HG03460 (cell line): ENCODE data around the gene SLC2A13.
"Not testable (repeated sequence)": the region's sequence is repeated elsewhere in the genome, so short reads cannot be mapped to it uniquely, and the experiment has no call there.

Source experiments
- ATAC-seq: cut with Tn5 transposase; IDR thresholded peaks from one replicate; pipeline ENCODE4 v1.9.1; 2021; ENCODE audit not compliant: unreplicated experiment

The SLC2A13 gene

GRCh38 chr12:40106202-40106533, 287 bp upstream of the SLC2A13 start:
- peak; percentile 1 for ATAC-seq

GRCh38 chr12:40105265-40105514, 691 bp downstream of the SLC2A13 start:
- no peak for ATAC-seq

- no peak for ATAC-seq
These were observed 1.2 kb downstream of the SLC2A13 start for GRCh38 chr12:40104461-40105264.

- ATAC-seq: no peak
These were observed 2.8 kb downstream of the SLC2A13 start for GRCh38 chr12:40103043-40103442.

DNA sequence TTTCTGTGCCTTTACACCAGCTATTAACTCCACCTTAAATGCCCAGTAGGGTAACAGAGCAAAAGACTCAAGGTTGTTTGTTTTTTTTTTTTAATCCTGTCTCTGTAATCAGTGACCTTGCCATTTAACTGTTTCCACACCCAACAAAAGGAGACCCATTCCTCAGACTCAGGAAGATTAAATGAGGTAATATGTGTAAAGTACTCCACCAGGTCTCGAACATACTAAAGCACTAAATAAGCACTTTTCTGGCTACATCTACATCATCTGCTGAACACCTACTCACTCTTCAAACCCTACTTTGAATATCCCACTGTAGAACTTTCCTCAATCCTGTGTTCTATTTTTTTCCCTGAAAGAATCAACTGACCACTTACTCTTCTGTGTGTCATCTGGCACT, 4.1 kb downstream of the SLC2A13 start:
- no peak for ATAC-seq

DNA sequence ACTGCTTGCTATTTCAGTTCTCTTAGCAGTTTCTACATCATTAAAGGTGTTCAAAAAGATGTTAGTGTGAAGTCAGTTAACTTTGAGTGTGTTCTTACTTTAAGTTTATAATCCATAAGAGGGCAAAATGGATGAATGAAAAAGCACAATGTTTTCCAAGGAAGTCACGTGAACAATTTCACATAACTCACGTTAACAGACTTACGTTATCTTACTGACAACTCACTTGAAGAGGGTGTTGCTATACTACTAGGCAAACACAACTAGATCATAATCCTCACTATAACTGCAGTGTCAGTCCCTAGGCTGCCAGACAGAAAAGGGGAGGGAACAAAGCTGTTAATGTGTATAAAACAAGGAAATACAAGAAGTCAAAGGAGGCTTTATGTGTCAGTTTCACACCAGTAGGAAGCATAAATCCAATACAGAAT, 6.4 kb downstream of the SLC2A13 start:
- no peak for ATAC-seq

- ATAC-seq: no peak
These were observed 7.3 kb downstream of the SLC2A13 start for GRCh38 chr12:40098406-40099145.

DNA sequence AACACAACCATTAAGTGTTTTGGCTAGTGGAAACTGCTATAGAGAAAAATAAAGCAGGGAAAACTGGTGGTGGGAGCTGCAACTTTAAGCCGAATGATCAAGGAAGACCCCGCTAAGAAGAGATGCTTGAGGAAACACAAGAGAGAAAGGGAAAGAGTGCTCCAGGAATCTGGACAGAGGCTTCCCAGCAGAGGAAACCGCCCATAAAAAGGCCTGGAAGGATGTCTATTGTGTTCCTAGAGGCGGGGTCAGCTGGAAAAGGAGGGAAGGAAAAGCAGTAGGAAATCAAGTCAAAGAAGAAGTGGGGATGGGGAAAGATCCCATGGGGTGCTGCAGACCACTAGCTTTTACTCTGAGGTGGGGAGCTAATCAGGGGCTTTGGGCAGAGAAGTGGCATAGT, 12.4 kb downstream of the SLC2A13 start:
- ATAC-seq: no peak

DNA sequence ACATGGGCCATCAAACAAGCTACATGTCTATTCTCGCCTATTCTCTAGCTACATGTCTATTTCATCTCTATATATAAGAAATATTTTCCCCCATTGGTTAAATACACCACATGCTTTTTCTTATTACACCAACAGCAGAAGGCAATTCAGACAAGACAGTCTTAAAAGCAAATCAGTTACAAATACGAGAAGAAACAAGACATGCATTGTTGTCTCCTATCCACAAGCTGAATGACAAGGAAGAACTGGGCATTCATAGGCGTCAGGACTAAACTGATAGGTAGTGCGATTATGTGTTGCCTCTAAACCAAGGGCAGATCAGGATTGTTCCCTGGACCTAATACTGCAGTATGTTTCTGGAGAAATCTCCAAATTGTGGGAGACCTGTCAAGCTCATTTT, 19.4 kb downstream of the SLC2A13 start:
- no peak for ATAC-seq

GRCh38 chr12:40078266-40078665, 27.6 kb downstream of the SLC2A13 start:
- ATAC-seq: no peak

DNA sequence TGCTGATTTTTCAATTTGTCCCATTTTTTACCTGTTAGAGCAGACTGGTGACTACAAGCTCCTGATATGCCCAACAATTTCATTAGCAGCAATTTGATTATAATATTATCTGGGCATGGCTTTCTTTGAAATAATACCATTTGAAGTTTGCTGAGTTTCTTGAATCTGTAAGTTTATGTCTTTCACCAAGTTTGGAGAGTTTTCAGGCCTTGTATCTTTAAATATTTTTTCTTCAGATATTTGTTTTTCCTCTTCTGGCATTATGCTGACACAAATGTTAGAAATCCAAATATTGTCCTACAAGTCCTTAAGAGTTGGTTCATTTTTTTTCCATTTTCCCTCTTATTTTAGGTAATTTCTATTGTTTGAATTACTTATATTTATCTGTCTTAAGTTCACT, 30.4 kb downstream of the SLC2A13 start:
- no peak for ATAC-seq

DNA sequence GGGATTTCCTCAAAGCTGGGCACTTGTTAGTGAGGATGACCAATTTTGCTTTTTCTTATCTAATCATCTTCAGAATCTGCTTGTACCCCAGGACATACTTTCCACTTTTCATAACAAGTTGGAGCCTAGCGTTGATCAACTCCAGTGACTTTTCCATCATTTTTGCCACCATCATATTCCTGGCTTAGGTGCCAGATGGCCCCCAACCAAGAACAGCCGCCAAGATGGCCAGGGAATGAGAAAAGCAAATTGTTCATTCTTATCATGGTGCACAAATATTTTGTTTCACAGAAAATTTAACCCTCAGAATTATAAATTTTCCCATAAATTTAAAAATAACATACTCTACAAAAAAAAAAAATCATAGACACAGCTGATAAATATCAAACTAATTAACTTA, 37.5 kb downstream of the SLC2A13 start:
- ATAC-seq: no peak

DNA sequence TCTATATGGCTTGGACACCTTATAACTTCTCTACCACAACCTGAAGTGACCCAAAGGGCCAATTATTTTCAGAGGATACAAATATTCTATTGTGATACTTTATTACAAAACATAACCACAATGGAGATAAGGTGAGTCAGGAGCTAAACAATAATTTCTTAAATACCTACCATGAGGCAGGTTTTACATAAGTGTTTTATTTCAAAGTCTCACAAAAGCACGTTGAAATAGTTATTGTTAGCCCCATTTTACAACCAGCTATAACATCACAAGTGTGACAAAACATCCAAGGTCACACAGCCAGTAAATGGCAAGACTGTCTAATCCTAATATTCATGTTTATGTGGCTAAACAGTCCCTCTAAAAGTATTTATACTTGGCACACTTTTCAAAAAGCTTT, 40.2 kb downstream of the SLC2A13 start:
- no peak for ATAC-seq

GRCh38 chr12:40063414-40063813, 42.5 kb downstream of the SLC2A13 start:
- ATAC-seq: no peak

DNA sequence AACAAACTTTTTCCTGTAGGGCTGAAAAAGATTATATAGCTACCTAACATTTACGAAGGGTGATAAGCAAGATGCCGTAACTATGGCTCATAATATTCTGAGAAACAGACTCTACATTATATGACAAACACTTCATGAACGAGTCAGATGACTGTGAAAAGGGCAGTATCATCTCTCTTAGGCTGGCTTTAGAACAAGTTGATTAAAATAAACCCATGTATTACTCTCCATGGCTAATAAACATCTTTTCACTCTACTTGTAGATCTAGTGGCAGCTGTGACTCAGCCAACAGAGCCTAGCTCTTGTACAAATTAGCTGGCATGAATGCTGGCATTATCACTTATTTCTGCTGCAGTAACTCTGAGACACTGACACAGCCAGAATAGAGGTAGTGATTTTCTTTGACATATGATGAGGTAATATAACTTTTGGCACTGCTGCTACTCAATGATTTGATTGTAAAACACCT, 47.1 kb downstream of the SLC2A13 start:
- ATAC-seq: no peak

DNA sequence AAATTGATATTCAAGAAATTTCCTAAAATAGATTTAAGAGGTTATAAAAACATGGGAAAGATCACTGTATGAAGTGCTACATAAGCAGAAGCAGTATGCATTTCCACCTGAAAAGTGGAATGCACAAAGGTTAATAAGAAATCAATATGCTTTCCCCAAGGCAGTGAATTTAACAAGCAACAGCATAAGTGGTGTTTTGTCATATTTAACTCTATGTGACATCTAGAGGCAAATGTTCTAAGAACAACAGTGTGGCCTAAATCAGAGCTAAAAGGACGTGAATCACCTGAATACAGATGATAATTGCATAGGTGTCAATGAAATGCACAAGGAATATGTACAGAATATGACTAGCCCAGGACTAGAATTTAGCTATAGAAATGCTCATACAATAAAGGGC, 49.5 kb downstream of the SLC2A13 start:
- ATAC-seq: no peak

- ATAC-seq: no peak
These were observed 50.1 kb downstream of the SLC2A13 start for GRCh38 chr12:40055776-40056175.

DNA sequence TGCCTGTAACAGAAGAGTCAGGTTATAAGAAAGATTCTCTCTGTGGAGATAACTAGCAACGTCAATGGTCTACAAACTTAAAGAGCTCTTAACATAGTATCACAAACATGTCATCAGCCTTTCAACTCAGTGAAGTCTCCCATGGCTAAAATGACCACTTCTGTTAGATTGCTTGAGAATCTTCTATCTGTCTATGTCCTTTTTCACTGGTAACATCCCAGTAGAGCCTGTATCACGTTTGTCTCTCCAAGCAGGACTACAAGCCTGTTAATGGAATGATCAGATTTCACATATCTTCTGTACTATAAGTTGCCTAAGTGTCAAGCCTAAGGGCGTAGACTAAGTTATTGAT, 50.7 kb downstream of the SLC2A13 start:
- no peak for ATAC-seq

- ATAC-seq: no peak
These were observed 51.2 kb downstream of the SLC2A13 start for GRCh38 chr12:40054555-40055227.

DNA sequence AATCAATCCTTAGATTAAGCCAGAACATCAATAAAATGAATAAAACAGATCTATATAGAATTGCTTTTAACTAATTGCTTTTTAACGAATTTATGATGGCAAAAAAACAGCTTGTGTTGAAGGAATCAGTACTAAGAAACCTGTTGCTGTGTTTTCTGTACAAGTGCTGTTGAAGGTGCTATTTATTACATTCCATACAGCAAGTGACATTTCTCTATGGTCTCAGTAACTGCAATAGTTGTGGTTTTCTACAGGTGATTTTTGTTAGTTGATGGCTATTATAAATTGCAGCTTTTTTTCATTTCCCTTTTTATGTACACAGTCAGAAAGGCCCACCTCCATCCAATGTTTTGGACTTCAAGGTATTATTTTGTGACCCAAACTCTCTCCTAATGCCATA, 56.6 kb downstream of the SLC2A13 start:
- ATAC-seq: no peak

DNA sequence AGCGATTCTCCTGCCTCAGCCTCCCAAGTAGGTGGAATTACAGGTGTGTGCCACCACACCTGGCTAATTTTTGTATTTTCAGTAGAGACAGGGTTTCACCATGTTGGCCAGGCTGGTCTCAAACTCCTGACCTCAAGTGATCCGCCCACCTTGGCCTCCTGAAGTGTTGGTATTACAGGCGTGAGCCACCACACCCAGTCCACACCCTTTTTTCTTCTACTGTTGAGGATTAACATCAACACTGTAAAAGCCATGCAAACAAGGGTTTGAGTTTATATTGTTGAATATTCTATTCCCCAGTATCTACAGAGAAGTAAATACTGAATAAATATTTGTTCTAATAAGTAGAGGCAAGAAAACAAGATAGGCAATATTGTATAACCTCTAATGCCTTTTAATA, 58.9 kb downstream of the SLC2A13 start:
- ATAC-seq: not testable (repeated sequence)

GRCh38 chr12:40045656-40046055, 60.2 kb downstream of the SLC2A13 start:
- ATAC-seq: no peak
